Measurements from ENCODE around the gene POC1B.

DNA sequence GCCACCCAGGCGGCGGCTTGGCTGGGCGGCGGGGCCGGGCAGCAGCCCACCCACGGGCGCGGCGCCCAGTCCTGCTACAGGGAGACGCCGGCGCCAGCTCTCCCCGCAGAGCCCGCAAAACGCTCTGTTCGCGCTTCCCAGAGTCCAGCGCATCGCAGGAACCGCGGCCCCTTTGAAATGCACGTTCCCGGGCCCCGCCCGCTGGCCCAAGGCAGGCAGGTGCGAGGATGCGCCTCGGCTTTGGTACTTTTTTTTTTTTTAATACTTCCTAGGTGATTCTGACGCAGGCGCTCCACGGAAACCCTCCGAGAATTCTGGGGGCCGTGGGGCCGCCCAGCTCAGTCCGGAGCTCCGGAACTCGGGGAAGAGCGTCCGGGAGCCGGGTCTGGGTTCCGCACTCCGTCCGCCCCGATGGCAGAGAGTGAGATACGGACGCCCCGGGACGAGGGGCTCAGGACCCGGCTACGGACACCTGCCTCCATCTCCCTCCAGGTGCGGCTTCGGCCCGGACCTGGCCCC, 483 bp downstream of the POC1B start:
- TF ChIP-seq, protein P1, sequence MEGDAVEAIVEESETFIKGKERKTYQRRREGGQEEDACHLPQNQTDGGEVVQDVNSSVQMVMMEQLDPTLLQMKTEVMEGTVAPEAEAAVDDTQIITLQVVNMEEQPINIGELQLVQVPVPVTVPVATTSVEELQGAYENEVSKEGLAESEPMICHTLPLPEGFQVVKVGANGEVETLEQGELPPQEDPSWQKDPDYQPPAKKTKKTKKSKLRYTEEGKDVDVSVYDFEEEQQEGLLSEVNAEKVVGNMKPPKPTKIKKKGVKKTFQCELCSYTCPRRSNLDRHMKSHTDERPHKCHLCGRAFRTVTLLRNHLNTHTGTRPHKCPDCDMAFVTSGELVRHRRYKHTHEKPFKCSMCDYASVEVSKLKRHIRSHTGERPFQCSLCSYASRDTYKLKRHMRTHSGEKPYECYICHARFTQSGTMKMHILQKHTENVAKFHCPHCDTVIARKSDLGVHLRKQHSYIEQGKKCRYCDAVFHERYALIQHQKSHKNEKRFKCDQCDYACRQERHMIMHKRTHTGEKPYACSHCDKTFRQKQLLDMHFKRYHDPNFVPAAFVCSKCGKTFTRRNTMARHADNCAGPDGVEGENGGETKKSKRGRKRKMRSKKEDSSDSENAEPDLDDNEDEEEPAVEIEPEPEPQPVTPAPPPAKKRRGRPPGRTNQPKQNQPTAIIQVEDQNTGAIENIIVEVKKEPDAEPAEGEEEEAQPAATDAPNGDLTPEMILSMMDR (conservative IDR thresholded peaks at IDR 0.05; ENCODE audit: low read depth, low read length): no peak
- no peak for TF ChIP-seq EZH2 (IDR thresholded peaks at IDR 0.05; ENCODE audit: low read length, unreplicated experiment)

Measured in PC-3 (cell line).